ENCODE results near the gene TMX3. TPM values are rescaled to one million over a fixed set of nuclear protein-coding genes. Genes with fewer than 3 reads are reported as not detected.

Gene TMX3
- total RNA-seq, 3 donors from 2014 or later, result 28.0 to 32.4 (median 31.0) TPM

- TF ChIP-seq CTCF (IDR thresholded peaks at IDR 0.05), result no peak
- no peaks in the 10 kb centered on the region for H3K4me1 ChIP-seq (ENCODE audit: low read depth)
- no peaks in the 10 kb centered on the region for H3K36me3 ChIP-seq (ENCODE audit: low read depth)
- DNase-seq (no peak), ATAC-seq (no peak)
- H3K4me3 ChIP-seq, result no peak overlapping the region
- intact Hi-C loops (cut with DNase I, micrococcal nuclease), result no loop called here
- no peaks in the 10 kb centered on the region for H3K9me3 ChIP-seq
Observed at GRCh38 chr18:68723539-68723938, 8.6 kb upstream of the TMX3 start.

- Histone ChIP-seq H3K4me3 (no peak overlapping the region), H3K9me3 (no peaks in the 10 kb centered on the region), H3K4me1 (ENCODE audit: low read depth) (no peaks in the 10 kb centered on the region), H3K36me3 (ENCODE audit: low read depth) (no peaks in the 10 kb centered on the region)
- intact Hi-C loops (cut with DNase I, micrococcal nuclease), result no loop called here
- ATAC-seq (no peak), DNase-seq (no peak)
- no peak for TF ChIP-seq CTCF (IDR thresholded peaks at IDR 0.05)
Observed at GRCh38 chr18:68722821-68723220, 7.9 kb upstream of the TMX3 start.

- DNase-seq, result no peak
- H3K36me3 ChIP-seq (ENCODE audit: low read depth), result no peaks in the 10 kb centered on the region
- peak; percentile 61 for ATAC-seq
- intact Hi-C loops (cut with DNase I, micrococcal nuclease), result no loop called here
- H3K4me1 ChIP-seq (ENCODE audit: low read depth), result no peaks in the 10 kb centered on the region
- H3K4me3 ChIP-seq, result no peak overlapping the region
- no peak for TF ChIP-seq CTCF (IDR thresholded peaks at IDR 0.05)
- H3K9me3 ChIP-seq, result no peaks in the 10 kb centered on the region
Observed at GRCh38 chr18:68721681-68722583, 7.0 kb upstream of the TMX3 start.

GRCh38 chr18:68714366-68714711 lies 569 bp downstream of the TMX3 start:
- ATAC-seq (peak; percentile 10), DNase-seq (peak in 1 of 3 donors; percentile 38)
- H3K4me3 ChIP-seq, result peak overlapping the region; percentile 97
- peaks cover 18% of the 10 kb centered on the region for H3K4me1 ChIP-seq (ENCODE audit: low read depth)
- peaks cover 4% of the 10 kb centered on the region for H3K36me3 ChIP-seq (ENCODE audit: low read depth)
- intact Hi-C loops (cut with DNase I, micrococcal nuclease), result no loop called here
- no peaks in the 10 kb centered on the region for H3K9me3 ChIP-seq
- TF ChIP-seq CTCF (IDR thresholded peaks at IDR 0.05), result no peak

GRCh38 chr18:68713796-68714195 lies 1.1 kb downstream of the TMX3 start:
- intact Hi-C loops (cut with DNase I, micrococcal nuclease), result no loop called here
- Histone ChIP-seq H3K36me3 (ENCODE audit: low read depth) (peaks cover 7% of the 10 kb centered on the region), H3K9me3 (no peaks in the 10 kb centered on the region), H3K4me3 (peak overlapping the region; percentile 97), H3K4me1 (ENCODE audit: low read depth) (peaks cover 18% of the 10 kb centered on the region)
- no peak for ATAC-seq
- no peak for DNase-seq
- no peak for TF ChIP-seq CTCF (IDR thresholded peaks at IDR 0.05)

Measured in mucosa of descending colon (tissue), 3 donors.